IMR-90 (cell line): ENCODE results near the gene PTH1R. TPM values are rescaled to one million over a fixed set of nuclear protein-coding genes. Genes with fewer than 3 reads are reported as not detected.

Experiments used
- ATAC-seq: fragments of 200-7000 bp; cut with Tn5 transposase; 2 replicates; pipeline ENCODE4 v1.9.1; 2020; ENCODE audit warnings: low read depth, mild to moderate bottlenecking, moderate library complexity
- BruUV-seq: library from RNA; stranded (reverse); fragments of 400-500 nt; replicated peaks from 2 replicates; lab custom pipeline; 2021; lab: Mats Ljungman, UMichigan
- CTCF ChIA-PET: fragments of 300-600 bp; formaldehyde crosslinking; extraction: SDS; loops from one replicate; lab custom pipeline; 2021; ENCODE audit warnings: antibody characterized with exemption; lab: Yijun Ruan, JAX
- POLR2A ChIA-PET: fragments of 300-600 bp; sonication (Branson Sonifier 250); formaldehyde crosslinking; loops from one replicate; lab custom pipeline; 2022; ENCODE audit warnings: antibody characterized with exemption; ENCODE audit not compliant: unreplicated experiment; lab: Charles Lee
- DNase-seq: peaks from one replicate; pipeline ENCODE4 v3.0.0; 2013
- H2AFZ ChIP-seq: replicated peaks from 2 replicates; pipeline ENCODE3; 2013; ENCODE audit warnings: low read length, mild to moderate bottlenecking; ENCODE audit not compliant: poor library complexity
- H2AK5ac ChIP-seq: 2 replicates; pipeline ENCODE4 v1.6.1; 2013; ENCODE audit warnings: low read depth, low read length, inconsistent platforms
- H2AK9ac ChIP-seq: replicated peaks from 2 replicates; pipeline ENCODE3; 2013; ENCODE audit warnings: mild to moderate bottlenecking, low read depth, low read length, moderate library complexity; ENCODE audit not compliant: poor library complexity
- H2BK120ac ChIP-seq: 2 replicates; pipeline ENCODE4 v1.6.1; 2013; ENCODE audit warnings: low read depth, low read length, inconsistent platforms
- H2BK15ac ChIP-seq: 3 replicates; pipeline ENCODE4 v1.6.1; 2013; ENCODE audit warnings: low read depth, low read length, inconsistent platforms
- H2BK20ac ChIP-seq: 2 replicates; pipeline ENCODE4 v1.6.1; 2013; ENCODE audit warnings: low read depth, mild to moderate bottlenecking, inconsistent platforms, low read length, moderate library complexity
- H2BK5ac ChIP-seq: 2 replicates; pipeline ENCODE4 v1.6.1; 2013; ENCODE audit warnings: mild to moderate bottlenecking, low read depth, low read length, inconsistent platforms; ENCODE audit not compliant: poor library complexity, severe bottlenecking
- H3K14ac ChIP-seq: replicated peaks from 2 replicates; pipeline ENCODE4 v1.6.1; 2013; ENCODE audit warnings: low read depth, low read length, inconsistent platforms
- H3K18ac ChIP-seq: 2 replicates; pipeline ENCODE4 v1.6.1; 2013; ENCODE audit warnings: low read depth, low read length, control low read depth
- H3K23ac ChIP-seq: 2 replicates; pipeline ENCODE4 v1.6.1; 2013; ENCODE audit warnings: low read depth, low read length, inconsistent platforms
- H3K27ac ChIP-seq: 2 replicates; pipeline ENCODE4 v1.5.1; 2013; ENCODE audit warnings: mild to moderate bottlenecking, control low read depth, low read length; ENCODE audit not compliant: insufficient read depth
- H3K27me3 ChIP-seq: 2 replicates; pipeline ENCODE4 v1.6.1; 2013; ENCODE audit warnings: low read length; ENCODE audit not compliant: control insufficient read depth, insufficient read depth
- H3K36me3 ChIP-seq: 2 replicates; pipeline ENCODE4 v1.6.1; 2013; ENCODE audit warnings: low read length, mixed read lengths; ENCODE audit not compliant: control insufficient read depth, insufficient read depth
- H3K4ac ChIP-seq: 2 replicates; pipeline ENCODE4 v1.6.1; 2013; ENCODE audit warnings: low read depth, low read length, inconsistent platforms
- H3K4me1 ChIP-seq: 2 replicates; pipeline ENCODE4 v1.6.1; 2013; ENCODE audit warnings: low read length, mixed read lengths; ENCODE audit not compliant: control insufficient read depth, insufficient read depth
- H3K4me2 ChIP-seq: 2 replicates; pipeline ENCODE4 v1.6.1; 2013; ENCODE audit warnings: low read depth, mild to moderate bottlenecking, control low read depth, low read length, moderate library complexity
- H3K4me3 ChIP-seq: 2 replicates; pipeline ENCODE4 v1.5.1; 2013; ENCODE audit warnings: low read depth, mild to moderate bottlenecking, control low read depth, low read length, moderate library complexity; ENCODE audit not compliant: insufficient read depth
- H3K56ac ChIP-seq: 2 replicates; pipeline ENCODE4 v1.6.1; 2013; ENCODE audit warnings: low read length, inconsistent platforms; ENCODE audit not compliant: insufficient read depth; ENCODE audit errors: extremely low read depth
- H3K79me1 ChIP-seq, 2 experiments: 2 replicates each; pipeline ENCODE4 v1.6.1; 2013; ENCODE audit warnings: low read length in 2 of 2, inconsistent platforms in 1 of 2, low read depth in 1 of 2
- H3K9ac ChIP-seq: 2 replicates; pipeline ENCODE4 v1.6.1; 2013; ENCODE audit warnings: low read depth, low read length, control low read depth
- H3K9me1 ChIP-seq: 2 replicates; pipeline ENCODE4 v1.6.1; 2013; ENCODE audit warnings: low read length, inconsistent platforms; ENCODE audit not compliant: insufficient read depth
- H3K9me3 ChIP-seq: 2 replicates; pipeline ENCODE4 v1.6.1; 2013; ENCODE audit warnings: low read length; ENCODE audit not compliant: control insufficient read depth, insufficient read depth
- H4K20me1 ChIP-seq: 2 replicates; pipeline ENCODE4 v1.6.1; 2013; ENCODE audit warnings: low read length, inconsistent platforms; ENCODE audit not compliant: insufficient read depth
- H4K5ac ChIP-seq: 2 replicates; pipeline ENCODE4 v1.6.1; 2013; ENCODE audit warnings: mild to moderate bottlenecking, low read depth, low read length, control low read depth
- H4K8ac ChIP-seq, 2 experiments: 2 replicates each; pipeline ENCODE4 v1.6.1; 2013; ENCODE audit warnings: low read depth in 2 of 2, low read length in 2 of 2, control low read depth in 1 of 2, inconsistent platforms in 1 of 2
- H4K91ac ChIP-seq: 2 replicates; pipeline ENCODE4 v1.6.1; 2013; ENCODE audit warnings: low read depth, low read length, inconsistent platforms; ENCODE audit not compliant: insufficient read depth
- BHLHE40 ChIP-seq: fragments of 150-350 bp; IDR thresholded peaks from 2 replicates; pipeline ENCODE4 v1.6.1; 2016; ENCODE audit warnings: mild to moderate bottlenecking, low read depth, low read length
- FOS ChIP-seq: fragments of 150-350 bp; IDR thresholded peaks from 2 replicates; pipeline ENCODE4 v1.6.1; 2016; ENCODE audit warnings: low read depth, low read length
- MXI1 ChIP-seq: IDR thresholded peaks from 2 replicates; pipeline ENCODE4 v1.6.1; 2012; ENCODE audit warnings: low read depth, mild to moderate bottlenecking, low read length, moderate library complexity, borderline replicate concordance
- WGBS, 2 experiments: methylation state at CpG; one replicate each; pipeline versions ENCODE4 v1.1.5 to v1.1.7; 2013; ENCODE audit warnings: missing lambda C conversion rate in 2 of 2; ENCODE audit not compliant: insufficient read length in 1 of 2; ENCODE audit errors: extremely low coverage in 2 of 2; 5-methylcytosine and 5-hydroxymethylcytosine counted together
- dilution Hi-C: fragments of 300-500 bp; cut with HindIII; formaldehyde crosslinking; loops from one replicate; pipeline ENCODE4 v1.14.3; 2018; ENCODE audit warnings: low sequenced_read_pairs; ENCODE audit not compliant: unreplicated experiment
- in situ Hi-C: fragments of 300-500 bp; cut with MboI; formaldehyde crosslinking; loops from 3 replicates; pipeline ENCODE4 v1.14.3; 2019; ENCODE audit warnings: low sequenced_read_pairs, inconsistent platforms, mixed read lengths
- intact Hi-C: fragments of 100-400 bp; cut with micrococcal nuclease; formaldehyde crosslinking; loops from 2 replicates; pipeline ENCODE4 v1.10.0; 2022
- polyA plus RNA-seq, 3 experiments: library from polyadenylated mRNA; depleted of rRNA; stranded (reverse); fragments of >200 nt; gene quantifications; 2 replicates each; pipeline ENCODE4 v1.2.3, GENCODE V29; 2012; ENCODE audit warnings: low replicate concordance in 1 of 3
- total RNA-seq: library from RNA; depleted of rRNA; stranded (reverse); fragments of >200 nt; gene quantifications from 2 replicates; pipeline ENCODE4 v1.2.3, GENCODE V29; 2012

The PTH1R gene
- total and polyA plus RNA-seq, 2 of the 4 experiments (the other 2 are of a cell fraction): 0.15 to 0.18 TPM

DNA sequence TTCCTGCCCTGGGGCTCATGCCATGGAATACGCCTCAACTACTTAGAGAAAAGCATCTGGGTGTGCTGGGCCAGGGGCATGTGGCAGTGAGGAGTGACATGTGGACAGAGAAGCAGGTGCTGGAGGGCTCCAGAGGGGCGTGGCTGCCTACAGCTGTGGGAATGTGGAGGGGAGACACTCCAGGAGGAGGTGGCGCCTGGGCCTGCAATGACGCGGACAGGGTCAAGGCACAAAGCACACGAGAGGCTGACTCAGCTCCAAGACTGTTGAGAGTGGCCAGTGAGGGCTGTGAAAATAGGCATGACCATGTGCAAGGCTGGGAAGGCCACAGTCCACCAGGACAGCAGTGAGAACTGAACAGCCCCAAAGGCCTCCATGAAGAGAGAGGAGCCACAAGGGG, 48.5 kb downstream of the PTH1R start:
- POLR2A ChIA-PET: no interaction called here
- intact Hi-C loops: no loop called here
- peaks cover 50% of the 10 kb centered on the region for H3K36me3 ChIP-seq

More for the DNA sequence above, 48.5 kb downstream of the PTH1R start:
- Histone ChIP-seq H3K9ac (no peak overlapping the region), H4K8ac (no peak overlapping the region), H3K27ac (no peak overlapping the region), H3K4me1 (peaks cover 11% of the 10 kb centered on the region), H4K5ac (no peak overlapping the region), H3K23ac (no peak overlapping the region), H2BK20ac (no peak overlapping the region), H2BK120ac (no peak overlapping the region), H3K4me3 (no peak overlapping the region), H3K9me1 (peaks cover 12% of the 10 kb centered on the region), H2AFZ (no peak overlapping the region), H2AK5ac (no peak overlapping the region), H3K4ac (no peak overlapping the region), H3K4me2 (no peak overlapping the region), H2AK9ac (peak overlapping the region; percentile 70), H3K79me1 (peaks cover 26 to 69% of the 10 kb centered on the region in 2 experiments), H3K18ac (no peak overlapping the region), H3K9me3 (no peaks in the 10 kb centered on the region), H3K14ac (no peak overlapping the region), H2BK15ac (no peak overlapping the region), H4K20me1 (peaks cover 32% of the 10 kb centered on the region), H4K91ac (no peak overlapping the region), H2BK5ac (no peak overlapping the region), H3K56ac (no peak overlapping the region), H3K27me3 (no peaks in the 10 kb centered on the region)
- in situ Hi-C loops (no loop called here), dilution Hi-C loops (no loop called here)
- CTCF ChIA-PET: no interaction called here
- ATAC-seq (peak; percentile 19), DNase-seq (peak; percentile 82)
- no peak for TF ChIP-seq FOS
- no peak for TF ChIP-seq BHLHE40
- TF ChIP-seq MXI1: peak; percentile 74; the same call in 1 of the 2 replicates
- 73% methylated on average over 3 of the region's 6 CpGs; no CpG with 5 or more reads in 1 of the 2 experiments for WGBS, 2 experiments
- BruUV-seq: no TSS peak
